NCI-H2196 treated with DMSO at 0.1 percent for 48 hours (cell line): Measurements from ENCODE around the gene MXI1.
"Not testable (repeated sequence)": the region's sequence is repeated elsewhere in the genome, so short reads cannot be mapped to it uniquely, and the experiment has no call there.

Experiments used
- DNase-seq: peaks from one replicate; lab custom pipeline; 2025; ENCODE audit not compliant: unreplicated experiment; lab: John Stamatoyannopoulos, UW

Gene MXI1

GRCh38 chr10:110311357-110311949 lies 104.0 kb downstream of the MXI1 start:
- no peak for DNase-seq

DNA sequence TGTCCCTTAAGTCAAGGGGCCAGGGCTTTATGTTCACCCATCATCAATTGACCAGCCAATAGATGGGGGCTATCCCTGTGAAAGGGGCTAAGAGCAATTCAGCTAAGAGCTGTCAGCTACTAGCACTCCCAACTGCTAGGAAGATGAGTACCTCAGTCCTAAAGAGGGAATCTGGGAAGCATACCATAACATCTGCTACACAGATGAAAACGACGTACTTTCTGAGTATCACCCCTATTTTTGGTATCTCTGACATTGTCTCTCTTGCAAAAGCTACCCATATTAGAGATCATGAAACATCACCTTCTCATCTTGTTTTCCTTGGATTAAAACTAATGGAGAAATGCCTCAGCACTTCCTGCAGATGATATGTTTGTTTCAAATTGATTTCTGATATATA lies 104.8 kb downstream of the MXI1 start:
- no peak for DNase-seq

- DNase-seq, result no peak
Observed at GRCh38 chr10:110313674-110314073, 106.3 kb downstream of the MXI1 start.

DNA sequence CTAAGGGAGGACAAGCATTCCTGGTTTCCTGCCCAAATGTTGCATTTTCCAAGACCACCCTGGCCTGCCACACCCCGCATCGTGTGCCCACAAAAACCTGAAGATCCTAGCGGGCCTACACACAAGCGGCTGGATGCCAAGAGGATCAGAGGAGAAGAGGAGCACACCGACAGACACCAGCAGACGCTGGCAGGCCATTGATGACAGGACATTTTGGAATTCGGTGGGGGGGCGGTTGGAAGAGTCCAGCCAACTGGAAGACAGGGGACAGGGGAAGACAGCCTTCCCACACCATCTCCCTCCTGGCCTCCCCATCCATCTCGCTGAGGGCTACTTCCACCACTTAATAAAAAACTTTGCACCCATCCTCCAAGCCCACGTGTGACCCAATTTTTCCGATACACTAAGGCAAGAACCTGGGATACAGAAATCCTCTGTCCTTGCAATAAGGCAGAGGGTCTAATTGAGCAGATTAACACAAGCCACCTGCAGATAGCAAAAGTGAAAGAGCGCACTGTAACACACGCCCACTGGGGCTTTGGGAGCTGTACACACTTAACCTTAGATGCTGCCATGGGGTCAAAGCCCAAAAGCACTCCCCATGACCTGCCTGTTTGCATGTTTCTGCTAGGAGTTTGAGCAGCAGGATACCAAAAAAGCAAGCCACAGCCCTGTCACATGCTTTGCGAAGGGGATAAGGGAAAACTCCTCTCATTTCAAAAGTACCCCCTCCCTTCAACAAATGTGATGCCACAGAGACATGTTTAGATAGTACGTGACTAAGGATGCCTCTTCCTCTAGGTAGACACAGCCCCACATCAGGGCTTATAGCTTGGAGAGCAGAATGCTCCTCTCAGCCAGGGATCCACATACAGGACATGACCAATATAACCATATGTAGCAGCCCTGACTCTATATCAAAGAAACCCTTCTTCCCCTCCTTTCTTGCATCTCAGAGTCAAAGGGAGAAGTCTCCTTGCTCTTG lies 110.8 kb downstream of the MXI1 start:
- no peak for DNase-seq

DNA sequence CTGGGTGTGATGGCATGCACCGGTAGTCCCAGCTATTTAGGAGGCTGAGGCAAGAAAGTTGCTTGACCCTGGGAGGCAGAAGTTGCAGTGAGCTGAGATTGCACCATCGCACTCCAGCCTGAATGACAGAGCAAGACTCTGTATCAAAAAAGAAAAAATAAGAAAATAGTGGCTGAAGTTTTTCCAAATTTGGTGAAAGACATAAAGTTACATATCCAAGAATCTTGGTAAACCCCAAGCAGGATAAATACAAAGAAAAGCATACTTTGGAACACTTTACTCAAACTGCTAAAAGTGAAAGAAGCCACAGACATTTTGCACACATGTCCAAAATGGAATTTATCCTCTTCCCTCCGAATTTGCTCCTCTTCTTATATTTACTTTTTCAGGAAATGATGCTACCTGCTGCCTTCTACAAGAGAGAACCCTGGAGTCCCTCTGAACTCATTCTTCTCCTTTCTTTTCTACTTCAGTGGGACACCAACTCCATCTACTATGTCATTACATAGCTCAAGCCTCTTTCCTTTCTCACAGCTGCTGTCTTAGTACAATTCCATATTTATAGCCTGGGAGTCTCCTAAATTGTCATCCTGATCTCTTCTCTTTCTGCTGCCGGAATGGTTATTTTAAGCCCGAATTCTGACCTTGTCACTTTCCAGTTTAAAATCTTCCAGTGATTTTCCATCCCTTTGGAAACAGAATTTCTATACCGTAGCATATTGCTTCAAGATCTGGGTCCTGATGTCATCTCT lies 114.6 kb downstream of the MXI1 start:
- no peak for DNase-seq

DNA sequence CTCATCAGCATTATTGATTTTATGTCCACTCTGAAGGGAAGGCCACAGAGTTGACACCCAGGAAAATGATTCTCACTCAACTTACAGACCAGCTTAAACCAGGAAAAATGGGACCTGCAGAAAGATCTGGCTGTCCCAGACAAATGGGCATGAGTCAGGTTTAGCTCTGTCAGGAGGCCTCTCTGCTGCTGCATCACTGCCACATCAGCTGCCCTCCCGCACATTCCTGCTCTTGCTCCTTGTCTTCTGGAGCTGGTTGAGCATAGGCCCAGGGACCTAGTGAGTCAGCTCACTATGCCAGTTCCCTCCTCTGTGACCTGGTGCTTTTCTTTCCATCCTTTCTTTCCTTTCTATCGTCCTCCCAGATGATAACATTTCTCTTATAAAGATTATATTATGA lies 116.1 kb downstream of the MXI1 start:
- DNase-seq, result no peak

- DNase-seq, result no peak
Observed at GRCh38 chr10:110324201-110324804, 116.9 kb downstream of the MXI1 start.

DNA sequence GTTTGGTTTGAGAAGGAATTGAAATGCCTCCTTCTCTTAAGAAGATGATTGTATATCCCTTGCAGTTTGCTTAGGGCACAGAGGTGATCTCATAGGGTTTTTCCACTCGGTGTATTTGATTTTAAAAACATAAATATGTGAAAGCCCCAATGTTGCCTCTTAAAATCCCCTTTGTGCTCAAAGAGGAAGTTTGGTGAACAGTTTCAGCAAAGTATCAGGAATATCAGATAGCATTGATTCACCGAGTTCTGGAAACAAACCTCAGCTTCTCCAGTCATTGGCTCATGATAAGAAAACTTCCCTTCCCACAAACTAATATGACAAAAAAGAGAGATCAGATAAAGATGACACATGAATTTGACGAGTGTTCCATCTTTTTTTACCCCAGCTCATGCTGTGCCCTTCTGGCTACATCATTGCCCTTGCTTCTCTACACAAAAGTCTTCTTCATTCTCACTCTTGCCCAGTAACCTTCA lies 117.4 kb downstream of the MXI1 start:
- DNase-seq, result no peak

- no peak for DNase-seq
Observed at GRCh38 chr10:110326351-110327032, 119.1 kb downstream of the MXI1 start.

- DNase-seq, result no peak
Observed at GRCh38 chr10:110327262-110327914, 120.0 kb downstream of the MXI1 start.

DNA sequence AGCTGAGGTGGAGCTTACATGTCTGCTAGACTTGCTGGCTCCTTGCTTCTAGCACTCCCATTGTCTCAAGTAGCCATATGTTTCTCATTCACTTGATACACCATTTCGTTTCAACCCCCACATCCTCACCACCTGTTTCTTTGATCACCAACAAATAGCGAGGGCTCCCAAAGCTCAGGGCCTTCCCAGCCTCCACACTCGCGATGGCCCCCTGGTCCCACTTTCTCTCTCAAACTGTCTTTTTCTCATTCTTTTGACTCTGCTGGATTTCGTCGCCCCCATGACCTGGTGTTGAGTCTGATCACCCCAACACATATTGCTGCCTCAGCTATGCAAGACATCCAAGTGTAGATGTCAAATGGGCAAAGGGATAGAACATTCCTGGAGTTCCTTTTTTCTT lies 123.3 kb downstream of the MXI1 start:
- DNase-seq, result no peak

DNA sequence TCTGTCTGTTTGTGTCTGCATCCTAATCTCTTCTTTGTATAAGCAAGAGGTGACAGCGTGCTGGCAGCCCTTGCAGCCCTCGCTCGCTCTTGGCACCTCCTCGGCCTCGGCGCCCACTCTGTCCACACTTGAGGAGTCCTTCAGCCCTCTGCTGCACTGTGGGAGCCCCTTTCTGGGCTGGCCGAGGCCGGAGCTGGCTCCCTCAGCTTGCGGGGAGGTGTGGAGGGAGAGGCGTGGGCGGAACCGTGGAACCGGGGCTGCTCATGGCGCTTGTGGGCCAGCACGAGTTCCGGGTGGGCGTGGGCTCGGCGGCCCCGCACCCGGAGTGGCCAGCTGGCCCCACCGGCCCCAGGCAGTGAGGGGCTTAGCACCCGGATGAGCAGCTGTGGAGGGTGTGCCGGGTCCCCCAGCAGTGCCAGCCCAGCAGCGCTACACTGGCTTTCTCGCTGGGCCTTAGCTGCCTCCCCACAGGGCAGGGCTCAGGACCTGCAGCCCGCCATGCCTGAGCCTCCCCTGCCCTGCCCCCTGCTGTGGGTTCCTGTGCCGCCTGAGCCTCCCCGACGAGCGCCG lies 123.9 kb downstream of the MXI1 start:
- not testable (repeated sequence) for DNase-seq

GRCh38 chr10:110334061-110334656 lies 126.8 kb downstream of the MXI1 start:
- DNase-seq, result no peak

DNA sequence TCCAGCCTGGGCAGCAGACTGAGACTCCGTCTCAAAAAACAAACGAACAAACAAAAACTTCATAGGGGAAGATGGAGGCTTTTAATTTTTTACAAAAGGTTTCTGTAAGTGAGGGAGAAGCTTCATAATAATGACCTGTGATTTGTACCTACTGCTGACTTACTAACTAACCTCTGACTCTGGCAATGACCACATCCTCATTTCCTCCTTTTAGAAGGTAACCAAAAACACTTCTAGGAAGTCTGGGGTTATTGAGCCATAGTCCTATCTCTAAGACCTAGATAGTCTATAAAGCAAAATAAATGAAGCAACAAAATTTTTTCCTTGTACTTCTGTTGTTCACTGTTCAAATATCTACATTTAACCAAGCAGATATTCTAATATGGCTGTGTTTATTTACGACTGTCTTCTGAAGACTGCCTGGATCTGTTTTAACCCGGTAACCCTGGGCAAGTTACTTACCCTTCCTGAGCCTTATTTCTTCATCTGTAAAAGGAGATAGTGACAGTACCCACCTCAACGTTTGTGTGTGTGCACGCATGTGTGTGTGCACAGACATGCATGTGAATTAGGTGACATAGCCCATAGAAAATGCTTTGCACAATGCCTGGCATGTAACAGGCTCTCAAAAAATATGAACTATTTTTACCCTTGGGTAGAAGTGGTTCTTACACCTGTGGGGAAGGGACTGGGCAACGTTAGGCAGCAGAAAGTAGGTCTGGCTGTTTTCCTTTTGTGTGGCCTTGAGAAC lies 128.1 kb downstream of the MXI1 start:
- DNase-seq, result no peak

GRCh38 chr10:110336111-110336721 lies 128.8 kb downstream of the MXI1 start:
- DNase-seq, result no peak
